ENCODE data around the gene SMCO3. TPM values are rescaled to one million over a fixed set of nuclear protein-coding genes. Genes with fewer than 3 reads are reported as not detected.

Gene SMCO3
- total and polyA plus RNA-seq, 7 donors = 0.04 to 0.05 TPM; not detected in 5

DNA sequence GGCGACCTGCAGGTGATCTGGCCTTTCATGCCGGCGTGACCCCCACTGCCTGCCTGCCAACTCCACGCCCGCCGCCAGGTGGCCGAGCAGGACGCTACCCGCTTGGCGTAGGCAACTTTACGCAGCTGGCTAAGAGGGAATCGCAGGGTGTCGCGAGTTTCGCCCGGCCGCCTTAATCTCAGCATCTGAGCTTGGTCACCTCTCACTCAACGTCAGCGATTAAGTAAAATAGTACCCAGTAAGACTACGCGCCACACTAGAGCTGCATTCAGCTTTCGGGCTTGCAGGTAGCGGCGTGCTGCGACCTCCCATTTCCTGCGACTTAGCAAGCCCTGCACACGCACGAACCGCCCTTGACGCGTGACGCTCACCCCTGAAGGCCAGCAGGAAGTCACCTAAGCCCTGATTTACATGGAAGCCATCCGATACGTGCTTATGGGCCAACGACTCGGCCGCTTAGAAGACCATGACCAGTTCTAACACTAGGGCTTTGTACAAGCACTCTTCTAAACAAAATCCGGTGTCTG lies 44.0 kb downstream of the SMCO3 start:
- Histone ChIP-seq H3K27me3 (ENCODE audit: insufficient read depth in 3 of 3, low read length in 2 of 3) (no peaks in the 10 kb centered on the region), H3K27ac (peak overlapping the region; percentile 97), H3K4me3 (peak overlapping the region; percentile 91), H3K9me3 (peaks cover 3% of the 10 kb centered on the region), H3K36me3 (ENCODE audit: insufficient read depth in 1 of 2, low read depth in 1 of 2) (peaks cover 0 to 3% of the 10 kb centered on the region in 2 donors), H3K4me1 (peaks cover 16% of the 10 kb centered on the region)
- TF ChIP-seq, protein P1, sequence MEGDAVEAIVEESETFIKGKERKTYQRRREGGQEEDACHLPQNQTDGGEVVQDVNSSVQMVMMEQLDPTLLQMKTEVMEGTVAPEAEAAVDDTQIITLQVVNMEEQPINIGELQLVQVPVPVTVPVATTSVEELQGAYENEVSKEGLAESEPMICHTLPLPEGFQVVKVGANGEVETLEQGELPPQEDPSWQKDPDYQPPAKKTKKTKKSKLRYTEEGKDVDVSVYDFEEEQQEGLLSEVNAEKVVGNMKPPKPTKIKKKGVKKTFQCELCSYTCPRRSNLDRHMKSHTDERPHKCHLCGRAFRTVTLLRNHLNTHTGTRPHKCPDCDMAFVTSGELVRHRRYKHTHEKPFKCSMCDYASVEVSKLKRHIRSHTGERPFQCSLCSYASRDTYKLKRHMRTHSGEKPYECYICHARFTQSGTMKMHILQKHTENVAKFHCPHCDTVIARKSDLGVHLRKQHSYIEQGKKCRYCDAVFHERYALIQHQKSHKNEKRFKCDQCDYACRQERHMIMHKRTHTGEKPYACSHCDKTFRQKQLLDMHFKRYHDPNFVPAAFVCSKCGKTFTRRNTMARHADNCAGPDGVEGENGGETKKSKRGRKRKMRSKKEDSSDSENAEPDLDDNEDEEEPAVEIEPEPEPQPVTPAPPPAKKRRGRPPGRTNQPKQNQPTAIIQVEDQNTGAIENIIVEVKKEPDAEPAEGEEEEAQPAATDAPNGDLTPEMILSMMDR (IDR thresholded peaks at IDR 0.05) = peak; percentile 80
- DNase-seq (peak; percentile 81 to 91), ATAC-seq (peak; percentile 73 to 80 (median 76))
- WGBS, 3 donors = 0 to 1% (median 0%) methylated on average over 38 of the region's 38 CpGs
- intact Hi-C loops (cut with DNase I) = no loop called here

DNA sequence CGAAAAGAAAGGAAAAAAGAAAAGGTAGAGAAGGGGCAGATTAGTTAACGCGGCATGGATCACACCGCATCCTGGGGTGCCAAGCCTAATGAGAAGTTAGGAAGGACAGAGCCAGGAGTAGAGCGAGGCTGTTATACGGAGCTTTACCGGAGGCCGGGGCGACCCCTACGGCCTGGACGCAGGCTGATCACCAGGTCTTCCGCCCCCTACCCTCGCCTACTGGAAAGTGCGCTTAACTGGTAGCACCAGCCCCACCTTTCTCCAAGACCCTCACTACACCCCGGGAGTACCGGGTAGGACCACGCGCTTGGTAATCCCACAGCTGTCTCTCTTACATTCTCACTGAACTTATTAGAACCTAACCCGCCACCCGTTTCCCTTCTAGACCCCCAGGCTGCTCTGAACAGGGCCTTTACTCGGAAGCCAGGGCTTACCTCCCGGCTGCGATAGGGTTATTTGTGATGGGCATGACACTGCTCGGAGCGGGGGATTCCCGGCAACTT lies 44.5 kb downstream of the SMCO3 start:
- DNase-seq (peak; percentile 21 to 63), ATAC-seq (peak in 3 of 4 donors; percentile 1 to 7 (median 3))
- H3K27ac ChIP-seq = peak overlapping the region; percentile 97
- H3K36me3 ChIP-seq (ENCODE audit: insufficient read depth in 1 of 2, low read depth in 1 of 2) = peaks cover 0 to 3% of the 10 kb centered on the region in 2 donors
- TF ChIP-seq, protein P1 (IDR thresholded peaks at IDR 0.05) = no peak
- peak overlapping the region; percentile 91 for H3K4me3 ChIP-seq
- peaks cover 3% of the 10 kb centered on the region for H3K9me3 ChIP-seq
- peaks cover 16% of the 10 kb centered on the region for H3K4me1 ChIP-seq
- H3K27me3 ChIP-seq (ENCODE audit: insufficient read depth in 3 of 3, low read length in 2 of 3) = no peaks in the 10 kb centered on the region
- 14 to 22% (median 16%) methylated on average over 24 to 26 of the region's 26 CpGs for WGBS, 3 donors
- intact Hi-C loops (cut with DNase I) = no loop called here

DNA sequence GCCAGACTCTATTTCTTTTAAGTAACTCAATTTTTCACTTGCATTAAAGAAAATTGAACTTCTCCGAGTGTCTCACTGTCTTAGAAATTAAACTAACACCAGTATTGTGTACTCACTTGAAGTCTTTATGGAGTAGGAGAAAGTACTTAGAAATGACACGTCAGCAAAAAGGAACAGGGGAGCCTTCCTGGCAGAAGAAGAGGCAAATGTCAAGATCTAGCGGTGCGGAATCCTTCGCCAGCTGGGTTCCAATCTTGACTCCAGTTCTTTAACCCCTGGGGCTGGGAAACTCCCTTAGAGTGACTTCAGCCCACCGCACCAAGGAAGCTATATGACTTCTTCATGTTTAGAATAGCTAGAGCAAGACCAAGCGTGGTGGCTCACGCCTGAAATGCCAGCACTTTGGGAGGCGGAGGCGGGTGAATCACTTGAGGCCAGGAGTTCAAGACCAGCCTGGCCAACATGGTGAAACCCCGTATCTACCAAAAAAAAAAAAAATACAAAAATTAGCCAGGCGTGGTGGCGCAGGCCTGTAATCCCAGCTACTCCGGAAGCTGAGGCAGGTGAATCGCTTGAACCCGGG lies 45.1 kb downstream of the SMCO3 start:
- H3K4me3 ChIP-seq = peak overlapping the region; percentile 91
- DNase-seq (no peak), ATAC-seq (no peak)
- H3K9me3 ChIP-seq = peaks cover 3% of the 10 kb centered on the region
- intact Hi-C loops (cut with DNase I) = no loop called here
- TF ChIP-seq, protein P1 (IDR thresholded peaks at IDR 0.05) = no peak
- H3K4me1 ChIP-seq = peaks cover 16% of the 10 kb centered on the region
- WGBS, 3 donors = 60 to 67% (median 63%) methylated on average over 14 to 16 of the region's 16 CpGs
- no peaks in the 10 kb centered on the region for H3K27me3 ChIP-seq (ENCODE audit: insufficient read depth in 3 of 3, low read length in 2 of 3)
- peak overlapping the region; percentile 97 for H3K27ac ChIP-seq
- H3K36me3 ChIP-seq (ENCODE audit: insufficient read depth in 1 of 2, low read depth in 1 of 2) = peaks cover 0 to 3% of the 10 kb centered on the region in 2 donors

DNA sequence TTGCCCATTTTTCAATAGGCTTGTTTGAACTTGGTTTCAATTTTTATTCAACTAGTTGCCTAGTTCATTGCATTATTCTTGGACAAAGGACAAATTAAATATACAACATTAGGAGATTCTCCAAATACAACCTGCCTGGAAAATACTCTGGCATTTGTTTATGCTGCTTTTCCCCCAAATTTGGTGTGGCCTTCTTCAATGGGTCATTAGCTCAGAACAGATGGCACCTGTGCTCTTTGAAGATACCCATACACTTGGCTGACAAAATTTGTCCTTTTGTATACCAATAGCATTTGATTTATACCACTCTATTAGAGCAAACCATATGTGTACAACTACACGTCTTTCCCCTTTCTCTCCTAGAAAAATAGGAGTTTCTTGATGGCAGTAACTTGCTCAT lies 46.4 kb downstream of the SMCO3 start:
- WGBS, 3 donors = 86 to 91% (median 86%) methylated on average over 1 of the region's 1 CpG
- intact Hi-C loops (cut with DNase I) = no loop called here
- TF ChIP-seq, protein P1 (IDR thresholded peaks at IDR 0.05) = no peak
- Histone ChIP-seq H3K36me3 (ENCODE audit: insufficient read depth in 1 of 2, low read depth in 1 of 2) (peaks cover 0 to 3% of the 10 kb centered on the region in 2 donors), H3K4me3 (no peak overlapping the region), H3K27me3 (ENCODE audit: insufficient read depth in 3 of 3, low read length in 2 of 3) (no peaks in the 10 kb centered on the region), H3K9me3 (peaks cover 3% of the 10 kb centered on the region), H3K27ac (no peak overlapping the region), H3K4me1 (peaks cover 12% of the 10 kb centered on the region)
- no peak for ATAC-seq
- no peak for DNase-seq

All from psoas muscle (tissue), 8 donors.